HG03558 (cell line): ENCODE measurements around the gene NPY4R.
"Not testable (repeated sequence)": the region's sequence is repeated elsewhere in the genome, so short reads cannot be mapped to it uniquely, and the experiment has no call there.

Experiments used
- ATAC-seq: cut with Tn5 transposase; IDR thresholded peaks from one replicate; pipeline ENCODE4 v1.9.1; 2021; ENCODE audit warnings: moderate number of reproducible peaks; ENCODE audit not compliant: unreplicated experiment; ENCODE audit errors: extremely low read depth

The NPY4R gene

GRCh38 chr10:46459579-46459978 lies 6.2 kb downstream of the NPY4R start:
- not testable (repeated sequence) for ATAC-seq

GRCh38 chr10:46457071-46457470 lies 8.7 kb downstream of the NPY4R start:
- not testable (repeated sequence) for ATAC-seq

GRCh38 chr10:46455992-46456391 lies 9.8 kb downstream of the NPY4R start:
- not testable (repeated sequence) for ATAC-seq

- not testable (repeated sequence) for ATAC-seq
Observed at GRCh38 chr10:46451365-46451764, 14.4 kb downstream of the NPY4R start.

- not testable (repeated sequence) for ATAC-seq
Observed at GRCh38 chr10:46450829-46451228, 14.9 kb downstream of the NPY4R start.

GRCh38 chr10:46447439-46447838 lies 18.3 kb downstream of the NPY4R start:
- ATAC-seq, result not testable (repeated sequence)

GRCh38 chr10:46445389-46446122 lies 20.2 kb downstream of the NPY4R start:
- not testable (repeated sequence) for ATAC-seq

- not testable (repeated sequence) for ATAC-seq
Observed at GRCh38 chr10:46443422-46443821, 22.3 kb downstream of the NPY4R start.

GRCh38 chr10:46442706-46443275 lies 23.0 kb downstream of the NPY4R start:
- ATAC-seq, result not testable (repeated sequence)

GRCh38 chr10:46441837-46442278 lies 23.9 kb downstream of the NPY4R start:
- not testable (repeated sequence) for ATAC-seq

- not testable (repeated sequence) for ATAC-seq
Observed at GRCh38 chr10:46440942-46441341, 24.8 kb downstream of the NPY4R start.

- ATAC-seq, result not testable (repeated sequence)
Observed at GRCh38 chr10:46423550-46423949, 42.2 kb downstream of the NPY4R start.

- ATAC-seq, result not testable (repeated sequence)
Observed at GRCh38 chr10:46419570-46420379, 46.0 kb downstream of the NPY4R start.

- ATAC-seq, result not testable (repeated sequence)
Observed at GRCh38 chr10:46418283-46418682, 47.5 kb downstream of the NPY4R start.

- ATAC-seq, result not testable (repeated sequence)
Observed at GRCh38 chr10:46415291-46415690, 50.5 kb downstream of the NPY4R start.

- not testable (repeated sequence) for ATAC-seq
Observed at GRCh38 chr10:46412665-46413064, 53.1 kb downstream of the NPY4R start.

GRCh38 chr10:46411123-46411522 lies 54.6 kb downstream of the NPY4R start:
- not testable (repeated sequence) for ATAC-seq
